HG02885 (cell line): Measurements from ENCODE around the gene NEMP1.
"Not testable (repeated sequence)": the region's sequence is repeated elsewhere in the genome, so short reads cannot be mapped to it uniquely, and the experiment has no call there.

ENCODE experiments used
- ATAC-seq: cut with Tn5 transposase; IDR thresholded peaks from one replicate; pipeline ENCODE4 v1.9.1; 2021; ENCODE audit warnings: mild to moderate bottlenecking; ENCODE audit not compliant: unreplicated experiment, poor library complexity

Gene NEMP1, protein sequence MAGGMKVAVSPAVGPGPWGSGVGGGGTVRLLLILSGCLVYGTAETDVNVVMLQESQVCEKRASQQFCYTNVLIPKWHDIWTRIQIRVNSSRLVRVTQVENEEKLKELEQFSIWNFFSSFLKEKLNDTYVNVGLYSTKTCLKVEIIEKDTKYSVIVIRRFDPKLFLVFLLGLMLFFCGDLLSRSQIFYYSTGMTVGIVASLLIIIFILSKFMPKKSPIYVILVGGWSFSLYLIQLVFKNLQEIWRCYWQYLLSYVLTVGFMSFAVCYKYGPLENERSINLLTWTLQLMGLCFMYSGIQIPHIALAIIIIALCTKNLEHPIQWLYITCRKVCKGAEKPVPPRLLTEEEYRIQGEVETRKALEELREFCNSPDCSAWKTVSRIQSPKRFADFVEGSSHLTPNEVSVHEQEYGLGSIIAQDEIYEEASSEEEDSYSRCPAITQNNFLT

GRCh38 chr12:57078519-57079404 is at the start of gene NEMP1:
Gene NEMP1, minus strand, starts transcription at chr12:57078791. Its CDS starts 46 bp downstream, at chr12:57078745.
- peak; percentile 97 for ATAC-seq

DNA sequence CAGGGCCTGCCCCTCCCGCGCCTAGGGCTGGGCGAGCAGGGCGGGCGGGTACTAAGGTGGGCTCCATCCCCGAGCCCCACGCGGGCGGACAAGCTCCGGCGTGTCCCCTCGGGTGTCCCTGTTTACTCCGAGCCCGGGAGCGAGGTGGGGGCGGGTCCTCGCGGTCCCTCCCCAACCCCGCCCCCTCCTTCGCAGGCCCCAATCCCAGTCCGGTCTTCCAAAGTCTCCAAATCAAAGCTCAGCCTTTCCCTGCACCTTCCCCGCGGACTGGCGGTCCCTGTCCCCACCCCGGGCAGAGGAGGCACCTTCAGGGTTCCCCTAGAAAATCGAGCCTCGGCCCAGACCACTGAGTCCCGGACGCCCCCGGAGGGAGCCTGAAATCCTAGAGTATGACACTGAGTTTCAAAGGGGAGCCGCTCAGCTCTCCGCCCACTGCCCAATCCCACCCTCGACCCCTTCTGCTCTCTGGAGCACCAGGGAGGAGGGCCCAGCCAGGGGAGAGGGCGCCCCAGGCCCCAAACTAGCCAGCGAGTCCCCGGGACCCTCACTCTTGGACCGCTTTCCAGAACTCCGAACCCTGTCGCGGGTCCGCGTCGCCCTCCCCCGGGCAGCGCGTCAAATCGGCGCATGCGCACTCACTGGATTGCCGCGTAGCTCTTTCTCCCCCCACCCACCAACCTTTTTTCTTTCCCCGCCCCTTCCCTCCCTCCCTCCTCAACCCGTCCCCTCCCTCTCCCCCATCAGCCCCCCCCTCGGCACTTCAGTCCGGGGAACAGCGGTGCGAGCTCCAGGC is 49.3 kb upstream of the NEMP1 start, which contains the start of gene LRP1:
TSS of gene LRP1 (plus strand) at position 758 of the 793 bp plus-strand sequence. CDS start 482 bp downstream, outside the sequence.
- no peak for ATAC-seq

DNA sequence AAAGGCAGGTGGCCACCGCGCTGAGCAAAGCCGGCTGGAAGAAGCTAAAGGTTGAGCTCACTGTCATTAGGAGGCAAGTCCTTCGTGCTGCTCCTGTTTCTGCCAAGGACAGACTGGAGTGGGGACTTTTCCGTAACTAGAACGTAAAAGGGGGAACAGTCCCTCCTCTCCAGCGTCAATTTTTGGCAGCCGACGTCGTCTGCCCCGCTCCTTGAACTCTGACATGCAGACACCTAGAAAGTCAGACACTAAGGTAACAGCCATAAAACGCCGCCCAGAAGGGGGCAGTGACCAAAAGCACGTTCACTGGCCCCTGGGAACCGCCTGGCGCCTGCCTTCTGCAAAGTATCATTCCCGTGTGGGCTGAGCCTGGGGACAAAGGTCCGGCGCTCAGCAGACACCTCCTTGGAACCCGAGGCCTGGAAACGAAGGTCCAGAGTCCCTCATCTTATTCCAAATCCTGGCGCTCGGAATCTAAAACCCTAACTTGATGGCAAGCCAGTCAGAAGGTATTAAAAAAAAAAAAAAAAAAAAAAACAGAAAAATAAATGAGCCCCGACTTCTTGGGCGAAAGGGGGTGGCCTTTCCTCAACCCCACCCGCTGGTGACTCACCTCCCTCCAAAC is 48.6 kb upstream of the NEMP1 start:
- ATAC-seq, result no peak

- ATAC-seq, result no peak
These were observed 48.0 kb upstream of the NEMP1 start for GRCh38 chr12:57126561-57126960.

- ATAC-seq, result no peak
These were observed 47.5 kb upstream of the NEMP1 start for GRCh38 chr12:57126061-57126460.

- ATAC-seq, result no peak
These were observed 45.8 kb upstream of the NEMP1 start for GRCh38 chr12:57124261-57124877.

DNA sequence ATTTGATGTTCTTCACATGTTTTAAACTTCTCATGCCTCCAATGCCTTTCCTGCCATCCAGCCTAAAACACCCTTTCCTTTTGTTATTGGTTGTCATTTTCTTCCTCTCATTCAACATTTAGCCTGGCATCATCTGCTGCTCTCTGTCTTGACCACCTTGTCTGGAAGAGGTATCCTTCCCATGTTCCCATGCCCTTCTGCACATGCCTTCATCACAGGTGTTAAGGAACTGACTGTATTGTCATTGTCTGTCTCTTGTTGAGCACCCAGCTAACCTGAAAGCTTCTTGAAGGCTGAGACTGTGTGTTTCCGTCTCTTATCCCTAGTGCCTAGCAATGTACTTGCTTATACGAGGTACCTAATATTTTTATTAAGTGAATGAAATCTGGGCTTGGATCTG is 45.2 kb upstream of the NEMP1 start:
- no peak for ATAC-seq

GRCh38 chr12:57120718-57121117 is 42.1 kb upstream of the NEMP1 start:
- not testable (repeated sequence) for ATAC-seq

DNA sequence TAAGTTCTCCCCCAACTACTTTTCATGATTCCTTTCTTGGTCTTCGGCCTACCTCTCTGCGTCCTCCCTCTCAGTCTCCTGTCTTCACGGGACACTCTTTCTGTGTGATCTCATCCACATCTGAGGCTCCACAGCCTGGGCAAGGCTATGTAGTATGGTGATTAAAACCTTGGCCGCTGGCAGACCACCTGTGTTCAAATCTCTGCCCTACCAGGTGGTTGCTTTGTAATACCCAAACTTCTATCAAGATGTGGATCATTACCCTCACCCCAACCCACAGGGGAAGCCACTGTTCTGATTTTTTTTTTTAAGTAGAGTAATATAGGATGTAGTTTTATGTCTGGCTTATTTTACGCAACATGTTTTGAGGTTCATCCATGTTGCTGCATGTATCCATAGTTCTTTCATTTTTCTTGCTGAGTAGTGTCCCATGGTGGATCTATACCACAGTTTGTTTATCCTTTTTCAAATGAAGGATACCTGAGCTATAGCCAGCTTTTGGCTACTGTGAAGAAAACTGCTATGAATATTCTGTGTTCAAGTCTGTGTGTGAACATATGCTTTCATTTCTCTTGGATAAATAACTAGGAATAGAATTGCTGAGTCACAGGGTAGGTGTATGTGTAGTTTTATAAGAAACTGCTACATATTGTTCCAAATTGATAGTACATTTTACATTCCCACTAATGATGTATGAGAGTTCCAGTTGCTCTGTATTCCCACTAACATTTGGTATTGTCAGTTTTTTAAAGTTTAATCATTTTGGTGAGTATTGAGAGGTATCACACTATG is 40.9 kb upstream of the NEMP1 start:
- no peak for ATAC-seq

GRCh38 chr12:57118711-57119271 is 40.2 kb upstream of the NEMP1 start:
- no peak for ATAC-seq

DNA sequence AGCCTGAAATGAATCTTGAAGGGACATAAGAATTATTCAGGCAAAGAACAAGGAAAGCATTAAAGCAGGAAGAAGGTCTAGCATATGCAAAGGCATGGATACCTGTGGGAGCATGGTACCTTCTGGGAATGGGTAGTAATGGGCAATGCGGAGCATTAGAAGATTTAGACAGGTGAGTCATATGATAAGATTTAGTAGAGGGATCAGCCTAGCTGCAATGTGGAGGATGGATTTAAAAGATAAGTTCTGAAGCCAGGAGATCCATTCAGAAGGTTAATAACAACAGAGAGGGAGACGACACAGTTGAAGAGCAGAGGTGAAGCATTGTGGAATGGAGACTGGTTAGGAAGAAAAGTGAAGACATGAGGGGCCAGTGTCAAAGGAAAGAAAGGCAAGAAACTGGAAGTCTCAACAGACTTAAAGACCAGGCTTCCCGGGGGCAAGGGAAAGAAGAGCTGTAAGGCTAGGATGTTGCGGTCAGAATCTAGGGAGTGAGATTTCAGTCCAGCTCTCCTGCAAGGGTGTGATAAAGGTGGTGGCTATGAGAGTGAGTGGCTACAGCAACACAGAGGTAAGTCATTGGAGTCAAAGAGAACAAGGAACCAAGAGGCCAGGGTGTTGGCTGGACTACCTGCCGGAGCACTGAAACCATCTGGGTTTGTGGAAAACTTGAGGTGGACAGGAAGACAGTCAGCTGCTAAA is 38.1 kb upstream of the NEMP1 start:
- ATAC-seq, result no peak

DNA sequence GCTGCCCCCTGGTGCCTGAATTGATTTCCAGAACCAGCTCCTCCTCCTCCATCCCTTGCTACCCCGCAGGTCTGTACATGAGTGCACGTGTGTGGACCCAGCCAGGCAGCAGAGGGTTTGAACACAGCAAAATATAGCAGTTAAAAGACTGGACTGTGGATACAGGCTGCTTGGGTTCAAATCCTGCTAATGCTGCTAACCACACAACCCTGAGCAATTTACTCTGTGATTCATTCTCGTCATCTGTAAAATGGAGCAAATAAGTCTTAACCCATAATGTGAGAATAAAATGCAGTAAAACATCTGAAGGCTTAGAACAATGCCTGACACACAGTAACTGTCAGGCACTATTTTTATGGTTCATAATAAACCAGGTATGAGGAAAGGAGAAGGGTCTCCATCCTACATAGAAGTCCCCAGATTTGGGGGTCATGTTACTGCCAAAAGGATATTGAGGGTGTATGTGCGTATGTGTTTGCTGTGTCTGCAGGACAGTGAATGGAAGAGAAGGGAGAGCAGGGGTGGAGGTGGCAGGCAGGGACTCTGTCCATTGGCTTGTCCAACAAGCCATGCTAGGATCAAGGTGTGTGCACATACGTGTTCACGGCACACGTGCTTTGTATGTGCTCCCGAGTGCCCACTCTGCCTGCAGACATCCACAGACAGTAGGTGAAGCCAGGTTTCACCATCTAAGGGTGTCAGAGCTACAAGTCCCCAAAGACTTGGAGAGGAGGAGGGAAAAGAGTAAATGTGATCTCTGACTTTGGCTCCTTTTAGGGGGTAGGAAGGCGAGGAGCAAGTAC is 34.1 kb upstream of the NEMP1 start:
- ATAC-seq, result peak; percentile 65

- peak; percentile 69 for ATAC-seq
These were observed 32.6 kb upstream of the NEMP1 start, which contains the start of gene STAT6 for GRCh38 chr12:57111031-57111734. Gene STAT6, minus strand, starts transcription at chr12:57111362. Its CDS starts 3,084 bp downstream, at chr12:57108278.

- peak; percentile 48 for ATAC-seq
These were observed 31.8 kb upstream of the NEMP1 start for GRCh38 chr12:57110104-57111030.
